ENCODE measurements around the gene ZXDC. TPM values are rescaled to one million over a fixed set of nuclear protein-coding genes. Genes with fewer than 3 reads are reported as not detected.

The ZXDC gene
- total RNA-seq, 1 experiment from 2014 or later, result 9.6 TPM

DNA sequence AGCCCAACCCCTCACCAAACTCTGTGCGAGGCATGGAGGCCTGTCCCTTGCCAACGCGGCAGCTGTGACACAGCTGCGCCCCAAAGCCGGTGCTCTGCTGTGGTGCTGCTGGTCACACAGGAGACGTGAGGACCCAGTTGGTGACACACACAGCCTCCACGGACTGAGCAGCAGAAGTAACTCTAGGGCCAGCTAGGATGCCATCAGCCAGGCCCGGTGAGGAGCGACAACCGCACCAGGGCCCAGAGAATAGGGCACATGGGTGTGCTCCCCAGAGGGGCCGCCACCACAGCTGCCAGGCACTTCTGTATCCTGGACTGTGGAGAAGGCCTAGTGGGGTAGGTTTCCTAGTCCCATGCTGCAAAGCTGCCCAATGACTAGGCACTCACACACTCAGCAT is 10.7 kb downstream of the ZXDC start:
- DNase-seq (ENCODE audit: low read depth), result no peak
- in situ Hi-C loops (cut with HindIII; ENCODE audit: low pct_unique_long_range_greater_than_20kb, low sequenced_read_pairs), result no loop called here

- in situ Hi-C loops (cut with HindIII; ENCODE audit: low pct_unique_long_range_greater_than_20kb, low sequenced_read_pairs), result no loop called here
- DNase-seq (ENCODE audit: low read depth), result no peak
These were observed 11.2 kb downstream of the ZXDC start for GRCh38 chr3:126464494-126464893.

- DNase-seq (ENCODE audit: low read depth), result no peak
- in situ Hi-C loops (cut with HindIII; ENCODE audit: low pct_unique_long_range_greater_than_20kb, low sequenced_read_pairs), result no loop called here
These were observed 11.6 kb downstream of the ZXDC start for GRCh38 chr3:126464093-126464492.

DNA sequence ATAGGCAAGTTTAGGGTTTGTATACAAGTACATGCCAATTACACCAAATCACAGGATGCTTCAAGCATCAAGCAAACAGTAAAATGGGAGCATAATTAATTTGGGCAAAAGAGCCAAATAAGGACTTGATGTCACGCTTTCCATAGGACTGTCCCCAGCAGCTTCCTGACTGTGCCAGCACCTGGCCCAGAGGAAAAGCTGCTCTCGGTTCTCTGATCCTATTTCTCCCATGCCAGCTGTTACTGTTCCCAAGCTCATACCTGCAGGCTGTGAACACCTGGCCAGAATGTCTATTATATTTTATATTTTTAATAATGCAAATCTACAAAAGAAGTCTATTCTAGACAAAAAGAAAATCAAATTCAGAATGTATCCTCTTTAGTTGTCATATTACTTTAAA is 12.2 kb downstream of the ZXDC start:
- in situ Hi-C loops (cut with HindIII; ENCODE audit: low pct_unique_long_range_greater_than_20kb, low sequenced_read_pairs), result no loop called here
- no peak for DNase-seq (ENCODE audit: low read depth)

DNA sequence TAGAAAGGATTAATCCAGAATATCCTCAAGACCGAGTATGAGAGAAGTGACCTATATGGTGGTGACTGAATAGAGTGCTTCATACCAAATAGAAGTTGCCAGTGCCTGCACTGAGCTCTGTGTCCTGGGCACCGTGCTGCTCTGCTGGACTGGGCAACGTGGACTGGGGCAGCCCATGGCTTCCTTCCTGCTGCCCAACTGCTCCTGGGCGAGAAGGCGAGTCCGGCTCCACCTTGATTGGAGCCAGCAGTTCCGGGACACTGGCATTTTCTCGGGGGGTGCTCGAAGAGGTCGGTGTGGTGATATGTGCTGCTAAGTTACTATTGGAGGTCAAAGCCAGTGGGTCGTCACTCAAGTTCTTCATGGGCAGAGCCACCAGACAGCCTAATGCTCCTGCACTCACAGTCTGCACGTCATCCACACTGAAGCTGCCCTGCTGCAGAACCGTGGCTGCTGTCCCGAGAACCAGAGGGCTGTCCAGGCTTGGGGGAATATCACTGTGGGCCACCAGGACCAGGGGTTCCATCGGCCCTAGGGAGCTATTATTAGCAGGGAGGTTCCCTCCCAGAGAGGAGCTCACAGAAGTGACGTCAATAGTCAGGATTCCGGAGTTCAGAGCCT is 14.1 kb downstream of the ZXDC start:
- in situ Hi-C loops (cut with HindIII; ENCODE audit: low pct_unique_long_range_greater_than_20kb, low sequenced_read_pairs), result no loop called here
- no peak for DNase-seq (ENCODE audit: low read depth)

DNA sequence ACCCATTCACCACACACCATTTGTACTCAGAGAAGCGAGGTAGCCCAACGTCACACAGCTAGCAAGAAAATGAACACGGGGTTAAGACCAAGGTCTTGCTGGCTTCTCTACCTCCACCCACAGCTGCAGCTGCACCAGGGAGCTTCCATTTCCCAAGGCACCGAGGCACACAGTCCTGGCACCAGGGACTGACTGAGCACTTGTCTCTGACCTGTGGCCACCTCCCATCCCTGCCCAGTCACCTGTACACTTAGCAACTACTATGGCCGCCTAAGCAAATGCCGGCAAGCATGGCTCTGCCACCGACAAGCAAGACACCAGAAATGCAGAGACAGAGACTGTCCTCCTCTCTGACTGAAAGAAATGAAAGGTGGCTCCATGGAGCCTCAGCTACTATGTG is 15.3 kb downstream of the ZXDC start:
- in situ Hi-C loops (cut with HindIII; ENCODE audit: low pct_unique_long_range_greater_than_20kb, low sequenced_read_pairs), result no loop called here
- no peak for DNase-seq (ENCODE audit: low read depth)

DNA sequence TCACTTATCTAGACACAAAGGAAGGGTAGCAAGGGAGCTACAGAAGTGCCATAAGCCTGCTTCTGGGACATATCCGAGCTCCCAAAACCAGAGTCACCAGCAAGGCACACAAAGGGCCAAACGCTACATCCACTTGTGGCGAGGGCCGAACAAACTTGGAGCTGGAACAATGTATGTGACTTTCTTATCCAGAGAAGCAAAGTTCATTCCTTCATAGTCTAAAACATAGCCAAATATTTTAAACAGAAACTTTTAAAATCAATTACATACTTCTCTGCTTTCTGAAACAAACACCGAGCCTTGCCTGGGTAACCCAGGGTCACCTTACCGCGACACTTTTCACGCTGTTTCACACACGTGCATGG is 15.9 kb downstream of the ZXDC start:
- DNase-seq (ENCODE audit: low read depth), result no peak
- in situ Hi-C loops (cut with HindIII; ENCODE audit: low pct_unique_long_range_greater_than_20kb, low sequenced_read_pairs), result no loop called here

GRCh38 chr3:126459111-126459762 is 16.5 kb downstream of the ZXDC start:
- in situ Hi-C loops (cut with HindIII; ENCODE audit: low pct_unique_long_range_greater_than_20kb, low sequenced_read_pairs), result no loop called here
- DNase-seq (ENCODE audit: low read depth), result no peak

- in situ Hi-C loops (cut with HindIII; ENCODE audit: low pct_unique_long_range_greater_than_20kb, low sequenced_read_pairs), result no loop called here
- DNase-seq (ENCODE audit: low read depth), result no peak
These were observed 18.8 kb downstream of the ZXDC start for GRCh38 chr3:126456766-126457388.

DNA sequence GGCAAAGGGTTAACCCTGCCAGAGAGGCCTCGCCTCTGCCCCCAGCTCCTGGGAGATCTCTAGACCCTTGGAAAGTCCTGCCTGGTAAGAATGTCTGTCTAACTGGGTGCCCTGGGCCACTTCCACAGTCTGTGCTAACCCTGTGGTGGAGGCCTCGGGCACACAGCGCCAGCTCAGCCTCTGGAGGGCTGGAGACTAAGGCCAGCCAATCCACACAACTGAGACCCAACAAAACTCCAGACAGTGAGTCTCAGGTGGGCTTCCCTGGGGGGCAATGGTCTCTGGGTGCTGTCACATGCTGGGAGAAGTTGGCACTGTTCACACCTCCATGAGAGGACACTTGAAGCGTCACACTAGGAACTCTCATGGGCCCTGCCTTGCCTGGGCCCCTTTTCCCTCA is 19.5 kb downstream of the ZXDC start:
- in situ Hi-C loops (cut with HindIII; ENCODE audit: low pct_unique_long_range_greater_than_20kb, low sequenced_read_pairs), result no loop called here
- DNase-seq (ENCODE audit: low read depth), result no peak

GRCh38 chr3:126454437-126455198 is 21.1 kb downstream of the ZXDC start:
- in situ Hi-C loops (cut with HindIII; ENCODE audit: low pct_unique_long_range_greater_than_20kb, low sequenced_read_pairs), result no loop called here
- DNase-seq (ENCODE audit: low read depth), result no peak

- in situ Hi-C loops (cut with HindIII; ENCODE audit: low pct_unique_long_range_greater_than_20kb, low sequenced_read_pairs), result no loop called here
- no peak for DNase-seq (ENCODE audit: low read depth)
These were observed 21.7 kb downstream of the ZXDC start for GRCh38 chr3:126454025-126454424.

DNA sequence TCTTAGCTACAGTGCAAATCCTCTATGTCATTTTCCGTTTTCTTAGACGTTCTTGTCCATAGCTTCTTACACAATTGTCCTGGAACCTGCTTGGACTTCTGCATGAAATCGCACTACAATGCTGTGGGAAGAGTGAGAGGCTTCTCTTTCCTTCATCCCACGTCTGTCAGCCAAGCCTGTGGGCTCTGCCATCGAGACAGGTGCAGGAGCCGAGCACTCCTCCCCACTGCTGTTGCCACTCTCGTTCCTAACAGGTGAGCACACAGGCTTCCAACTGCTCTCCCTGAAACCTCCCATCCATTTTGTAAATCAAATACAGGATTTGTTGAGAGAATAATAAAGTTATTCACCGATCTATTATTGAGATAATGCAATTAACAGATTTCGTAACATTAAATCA is 23.5 kb downstream of the ZXDC start:
- in situ Hi-C loops (cut with HindIII; ENCODE audit: low pct_unique_long_range_greater_than_20kb, low sequenced_read_pairs), result no loop called here
- no peak for DNase-seq (ENCODE audit: low read depth)

GRCh38 chr3:126451511-126451910 is 24.2 kb downstream of the ZXDC start:
- in situ Hi-C loops (cut with HindIII; ENCODE audit: low pct_unique_long_range_greater_than_20kb, low sequenced_read_pairs), result no loop called here
- no peak for DNase-seq (ENCODE audit: low read depth)

- in situ Hi-C loops (cut with HindIII; ENCODE audit: low pct_unique_long_range_greater_than_20kb, low sequenced_read_pairs), result no loop called here
- DNase-seq (ENCODE audit: low read depth), result no peak
These were observed 24.9 kb downstream of the ZXDC start for GRCh38 chr3:126450744-126451143.

DNA sequence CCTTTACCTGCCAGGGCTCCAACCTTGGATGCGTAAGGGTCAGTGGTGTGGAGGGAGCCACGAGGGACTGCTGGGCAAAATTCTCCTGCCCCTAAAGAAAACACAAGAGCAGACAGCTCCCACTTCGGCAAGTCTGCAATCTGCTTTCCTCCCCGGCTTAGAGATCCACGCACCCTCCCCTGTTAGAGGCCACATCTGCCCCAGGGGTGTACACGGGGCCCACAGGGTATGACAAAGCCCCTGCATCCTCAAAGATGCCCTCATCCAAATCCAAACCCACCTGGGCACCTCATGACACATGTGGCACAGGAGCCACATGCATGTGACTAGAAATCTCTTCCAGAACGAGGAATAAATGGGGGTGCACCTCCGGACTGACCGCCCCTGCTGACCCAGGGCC is 25.5 kb downstream of the ZXDC start:
- DNase-seq (ENCODE audit: low read depth), result no peak
- in situ Hi-C loops (cut with HindIII; ENCODE audit: low pct_unique_long_range_greater_than_20kb, low sequenced_read_pairs), result no loop called here

- in situ Hi-C loops (cut with HindIII; ENCODE audit: low pct_unique_long_range_greater_than_20kb, low sequenced_read_pairs), result no loop called here
- no peak for DNase-seq (ENCODE audit: low read depth)
These were observed 26.1 kb downstream of the ZXDC start for GRCh38 chr3:126449621-126450051.

GRCh38 chr3:126448893-126449180 is 26.9 kb downstream of the ZXDC start:
- in situ Hi-C loops (cut with HindIII; ENCODE audit: low pct_unique_long_range_greater_than_20kb, low sequenced_read_pairs), result no loop called here
- no peak for DNase-seq (ENCODE audit: low read depth)

DNA sequence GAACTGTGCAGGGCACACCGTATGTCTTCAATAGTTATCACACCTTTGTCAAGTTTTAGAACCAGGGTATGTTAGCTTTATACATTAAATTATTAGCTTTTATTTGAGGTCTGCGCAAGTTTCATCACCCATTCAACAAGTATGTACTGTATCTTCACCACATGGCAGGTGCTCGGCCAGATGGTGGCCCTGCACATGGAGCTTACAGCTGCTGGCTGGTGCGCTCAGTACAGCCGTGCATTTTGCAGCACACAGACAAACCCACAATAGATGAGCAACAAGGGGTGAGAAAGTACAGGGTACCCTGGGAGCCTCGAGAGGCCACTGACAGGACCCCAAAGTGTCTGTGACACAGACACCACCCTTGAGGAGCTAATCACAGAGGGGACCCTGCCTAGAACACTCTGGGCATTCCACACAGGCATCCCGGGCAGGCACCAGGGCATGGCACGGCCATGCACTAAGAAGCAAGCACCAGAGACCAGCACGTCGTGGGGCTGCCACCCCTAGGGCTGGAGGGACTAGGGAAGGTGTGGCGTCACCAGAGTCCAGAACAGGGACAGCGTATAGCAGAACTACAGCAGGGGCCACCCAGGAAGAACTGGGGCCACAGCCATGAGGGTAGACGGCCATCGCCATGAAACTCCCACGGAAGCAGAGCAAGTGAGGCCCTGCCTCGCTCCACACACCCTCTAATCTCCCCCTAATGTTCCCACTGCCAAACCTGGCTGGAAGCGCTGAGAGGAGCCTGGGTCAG is 27.4 kb downstream of the ZXDC start:
- in situ Hi-C loops (cut with HindIII; ENCODE audit: low pct_unique_long_range_greater_than_20kb, low sequenced_read_pairs), result no loop called here
- no peak for DNase-seq (ENCODE audit: low read depth)
